Testis (tissue), 2 donors: ENCODE data around the gene PPFIBP2.

Source experiments
- POLR2A ChIP-seq: fragments of 450-650 bp; IDR thresholded peaks from one replicate; pipeline ENCODE4 v1.6.1; 2017; ENCODE audit warnings: antibody characterized with exemption, mild to moderate bottlenecking, moderate library complexity
- TF ChIP-seq, protein P1 (sequence below), 3 experiments: fragments of 450-650 bp in 2 of 3; fragments of 200-600 bp in 1 of 3; sonication (generic) in 1 of 3; IDR thresholded peaks; one replicate each; pipeline ENCODE4 v1.5.1; 2016 to 2019; ENCODE audit warnings: antibody characterized with exemption in 3 of 3, mild to moderate bottlenecking in 2 of 3, moderate library complexity in 1 of 3

DNA sequence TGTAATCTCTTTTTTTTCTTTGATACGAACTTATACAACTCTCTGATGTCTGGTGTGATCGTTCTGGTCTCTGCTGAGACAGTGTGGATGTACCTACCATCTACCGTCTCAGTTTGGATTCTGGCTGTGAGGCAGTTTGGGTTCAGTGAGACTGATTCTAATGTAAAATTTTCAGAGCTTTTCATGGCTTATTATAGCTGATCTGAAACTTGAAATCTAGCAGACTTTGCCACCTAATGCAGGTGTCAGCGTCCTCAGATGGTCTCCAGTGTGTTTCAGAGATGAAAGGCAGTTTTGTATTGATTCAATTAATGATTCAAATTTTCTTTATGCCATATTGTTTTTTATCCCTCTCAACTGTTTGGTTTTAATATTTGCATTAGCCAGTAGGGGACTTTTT, 35.9 kb downstream of the PPFIBP2 start:
- no peak for TF ChIP-seq POLR2A
- TF ChIP-seq, protein P1, sequence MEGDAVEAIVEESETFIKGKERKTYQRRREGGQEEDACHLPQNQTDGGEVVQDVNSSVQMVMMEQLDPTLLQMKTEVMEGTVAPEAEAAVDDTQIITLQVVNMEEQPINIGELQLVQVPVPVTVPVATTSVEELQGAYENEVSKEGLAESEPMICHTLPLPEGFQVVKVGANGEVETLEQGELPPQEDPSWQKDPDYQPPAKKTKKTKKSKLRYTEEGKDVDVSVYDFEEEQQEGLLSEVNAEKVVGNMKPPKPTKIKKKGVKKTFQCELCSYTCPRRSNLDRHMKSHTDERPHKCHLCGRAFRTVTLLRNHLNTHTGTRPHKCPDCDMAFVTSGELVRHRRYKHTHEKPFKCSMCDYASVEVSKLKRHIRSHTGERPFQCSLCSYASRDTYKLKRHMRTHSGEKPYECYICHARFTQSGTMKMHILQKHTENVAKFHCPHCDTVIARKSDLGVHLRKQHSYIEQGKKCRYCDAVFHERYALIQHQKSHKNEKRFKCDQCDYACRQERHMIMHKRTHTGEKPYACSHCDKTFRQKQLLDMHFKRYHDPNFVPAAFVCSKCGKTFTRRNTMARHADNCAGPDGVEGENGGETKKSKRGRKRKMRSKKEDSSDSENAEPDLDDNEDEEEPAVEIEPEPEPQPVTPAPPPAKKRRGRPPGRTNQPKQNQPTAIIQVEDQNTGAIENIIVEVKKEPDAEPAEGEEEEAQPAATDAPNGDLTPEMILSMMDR (IDR thresholded peaks at IDR 0.05) = no peak
